ENCODE measurements around the gene OBSL1.

DNA sequence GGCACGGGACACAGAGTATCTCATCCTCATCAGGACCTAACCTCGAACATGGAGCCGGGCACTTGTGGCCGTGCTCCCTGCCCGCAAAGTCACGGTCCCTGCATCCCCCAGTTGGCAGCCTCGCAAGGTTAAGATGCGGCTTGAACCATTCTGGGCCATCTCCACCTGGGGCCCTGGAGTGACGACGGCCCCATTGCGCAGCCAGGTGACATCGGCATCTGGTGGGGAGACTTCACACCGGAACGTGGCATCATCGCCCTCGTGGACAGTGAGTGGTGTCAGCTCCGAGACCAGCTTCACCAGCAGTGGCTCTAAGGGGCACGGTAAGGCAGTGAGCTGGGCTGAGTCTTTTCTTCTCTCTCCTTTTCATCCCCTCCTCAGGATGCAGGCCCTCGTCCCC is 14.9 kb downstream of the OBSL1 start:
- TF ChIP-seq POLR2A (IDR thresholded peaks at IDR 0.05; ENCODE audit: low read depth, low read length) (no peak), SPI1 (IDR thresholded peaks at IDR 0.05; ENCODE audit: low read depth, low read length) (no peak), POLR2AphosphoS5 (IDR thresholded peaks at IDR 0.05; ENCODE audit: low read depth, low read length) (no peak), TAF1 (IDR thresholded peaks at IDR 0.05; ENCODE audit: low read depth, low read length) (no peak), PAX5 (IDR thresholded peaks at IDR 0.05; ENCODE audit: insufficient read depth, low read length, severe bottlenecking) (no peak)

Measured in GM12891 (cell line).